HepG2 (cell line): ENCODE measurements around the gene NOB1. TPM values are rescaled to one million over a fixed set of nuclear protein-coding genes. Genes with fewer than 3 reads are reported as not detected.

ENCODE experiments used
- CENPBD1 ChIP-seq: sonication (generic); formaldehyde crosslinking; IDR thresholded peaks from 2 replicates; pipeline ENCODE4 v1.8.0; 2022; ENCODE audit warnings: missing genetic modification reagents, low read depth, mild to moderate bottlenecking, borderline replicate concordance
- FOXK2 ChIP-seq: fragments of 450-650 bp; IDR thresholded peaks from 2 replicates; pipeline ENCODE4 v1.6.1; 2016
- NFE2L2 ChIP-seq: fragments of 150-350 bp; IDR thresholded peaks from 2 replicates; pipeline ENCODE4 v1.6.1; 2014; ENCODE audit warnings: low read length
- SRY ChIP-seq: sonication (generic); formaldehyde crosslinking; IDR thresholded peaks from 2 replicates; pipeline ENCODE4 v1.8.0; 2022; ENCODE audit warnings: mild to moderate bottlenecking, missing genetic modification reagents
- TRAFD1 ChIP-seq: sonication (generic); formaldehyde crosslinking; IDR thresholded peaks from 2 replicates; pipeline ENCODE4 v1.5.1; 2020; ENCODE audit warnings: missing genetic modification reagents, mild to moderate bottlenecking, borderline replicate concordance
- ZNF468 ChIP-seq: sonication (generic); formaldehyde crosslinking; IDR thresholded peaks from 2 replicates; pipeline ENCODE4 v1.8.0; 2022; ENCODE audit warnings: mild to moderate bottlenecking, moderate library complexity, missing genetic modification reagents
- ZNF510 ChIP-seq: sonication (generic); formaldehyde crosslinking; IDR thresholded peaks from 2 replicates; pipeline ENCODE4 v1.4.0; 2020; ENCODE audit warnings: low read depth, mild to moderate bottlenecking, missing genetic modification reagents
- ZSCAN31 ChIP-seq: sonication (generic); formaldehyde crosslinking; IDR thresholded peaks from 2 replicates; pipeline ENCODE4 v1.5.0; 2020; ENCODE audit warnings: low read depth, mild to moderate bottlenecking, missing genetic modification reagents
- polyA plus RNA-seq, 8 experiments: library from polyadenylated mRNA; depleted of rRNA in 3 of 8; stranded (reverse) in 7 of 8; unstranded in 1 of 8; fragments of >200 nt; fragmentation: Illumina TruSeq in 4 of 8; extraction: Trizol in 4 of 8; gene quantifications; 2 replicates each; pipeline versions ENCODE4 v1.2.1 to v1.2.3, GENCODE V29; 2011 to 2016; ENCODE audit warnings: low read depth in 4 of 8, missing spikeins in 1 of 8, mixed read lengths in 1 of 8; ENCODE audit not compliant: insufficient read depth in 1 of 8
- total RNA-seq, 5 experiments: library from RNA; depleted of rRNA; stranded (reverse); fragments of >200 nt; fragmentation: Illumina TruSeq; extraction: Trizol; gene quantifications; 2 replicates each; pipeline ENCODE4 v1.2.3, GENCODE V29; 2016; ENCODE audit warnings: low read depth in 1 of 5
- TF ChIP-seq, protein P1 (sequence below): sonication (generic); formaldehyde crosslinking; IDR thresholded peaks from one replicate; pipeline ENCODE4 v1.5.1; 2020; ENCODE audit warnings: mild to moderate bottlenecking, missing genetic modification reagents; ENCODE audit errors: not compliant biosample characterization
- TF ChIP-seq, protein P2 (sequence below): sonication (generic); formaldehyde crosslinking; IDR thresholded peaks from 2 replicates; pipeline ENCODE4 v1.8.0; 2022; ENCODE audit warnings: mild to moderate bottlenecking, missing genetic modification reagents, moderate library complexity
- TF ChIP-seq, protein P3 (sequence below), 2 experiments: sonication (generic) in 1 of 2; formaldehyde crosslinking in 1 of 2; IDR thresholded peaks; 2 replicates each; pipeline versions ENCODE4 v1.4.0 to v1.6.1; 2016 to 2020; ENCODE audit warnings: borderline replicate concordance in 1 of 2, low read depth in 1 of 2, mild to moderate bottlenecking in 1 of 2, missing genetic modification reagents in 1 of 2

Gene NOB1
- total and polyA plus RNA-seq, 2 of the 13 experiments (the other 11 are each of a cell fraction or from before 2014, with no cell fraction given) = 47.1 to 162 TPM

DNA sequence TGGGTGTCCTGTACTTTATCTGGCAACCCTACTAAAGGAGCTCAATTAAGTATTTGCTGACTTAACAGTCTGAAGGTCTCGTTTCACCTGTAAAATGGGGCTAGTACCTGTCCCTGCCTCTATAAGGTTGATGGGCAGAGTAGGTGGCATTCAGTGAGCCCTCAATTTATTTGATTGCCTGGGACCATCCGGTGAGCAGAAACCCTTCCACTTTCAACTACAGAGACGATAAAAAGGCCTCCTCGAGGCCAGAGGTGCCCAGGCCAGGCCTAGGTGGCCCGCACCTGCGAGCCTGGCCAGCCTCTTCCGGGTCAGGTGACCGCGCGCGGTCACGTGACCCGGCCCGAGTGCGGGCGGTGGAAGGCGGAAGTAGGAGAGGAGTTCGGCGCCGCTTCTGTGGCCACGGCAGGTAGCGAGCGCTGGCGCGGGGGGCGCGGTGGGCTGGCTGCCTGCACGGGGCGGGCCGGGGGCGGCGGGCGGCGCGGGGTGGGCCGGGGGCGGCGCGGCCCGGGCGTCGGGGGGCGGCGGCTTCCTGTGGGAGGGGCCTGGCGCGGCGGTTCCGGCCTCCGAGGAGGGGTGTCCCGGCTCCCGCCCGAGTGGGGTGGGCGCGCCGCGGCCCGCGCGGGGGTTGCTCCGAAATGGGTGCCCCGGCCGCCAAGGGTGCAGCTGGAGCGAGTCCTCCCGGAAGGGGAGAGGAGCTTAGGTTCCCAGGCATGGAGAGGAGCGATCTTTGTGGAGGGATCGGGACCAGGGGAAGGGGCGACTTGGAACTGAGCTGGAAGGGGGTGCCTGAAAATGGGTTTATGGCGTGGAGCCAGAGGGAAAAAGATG lies 7.5 kb upstream of the NOB1 start, which contains the start of gene WWP2 (continued):
- TF ChIP-seq, protein P1, sequence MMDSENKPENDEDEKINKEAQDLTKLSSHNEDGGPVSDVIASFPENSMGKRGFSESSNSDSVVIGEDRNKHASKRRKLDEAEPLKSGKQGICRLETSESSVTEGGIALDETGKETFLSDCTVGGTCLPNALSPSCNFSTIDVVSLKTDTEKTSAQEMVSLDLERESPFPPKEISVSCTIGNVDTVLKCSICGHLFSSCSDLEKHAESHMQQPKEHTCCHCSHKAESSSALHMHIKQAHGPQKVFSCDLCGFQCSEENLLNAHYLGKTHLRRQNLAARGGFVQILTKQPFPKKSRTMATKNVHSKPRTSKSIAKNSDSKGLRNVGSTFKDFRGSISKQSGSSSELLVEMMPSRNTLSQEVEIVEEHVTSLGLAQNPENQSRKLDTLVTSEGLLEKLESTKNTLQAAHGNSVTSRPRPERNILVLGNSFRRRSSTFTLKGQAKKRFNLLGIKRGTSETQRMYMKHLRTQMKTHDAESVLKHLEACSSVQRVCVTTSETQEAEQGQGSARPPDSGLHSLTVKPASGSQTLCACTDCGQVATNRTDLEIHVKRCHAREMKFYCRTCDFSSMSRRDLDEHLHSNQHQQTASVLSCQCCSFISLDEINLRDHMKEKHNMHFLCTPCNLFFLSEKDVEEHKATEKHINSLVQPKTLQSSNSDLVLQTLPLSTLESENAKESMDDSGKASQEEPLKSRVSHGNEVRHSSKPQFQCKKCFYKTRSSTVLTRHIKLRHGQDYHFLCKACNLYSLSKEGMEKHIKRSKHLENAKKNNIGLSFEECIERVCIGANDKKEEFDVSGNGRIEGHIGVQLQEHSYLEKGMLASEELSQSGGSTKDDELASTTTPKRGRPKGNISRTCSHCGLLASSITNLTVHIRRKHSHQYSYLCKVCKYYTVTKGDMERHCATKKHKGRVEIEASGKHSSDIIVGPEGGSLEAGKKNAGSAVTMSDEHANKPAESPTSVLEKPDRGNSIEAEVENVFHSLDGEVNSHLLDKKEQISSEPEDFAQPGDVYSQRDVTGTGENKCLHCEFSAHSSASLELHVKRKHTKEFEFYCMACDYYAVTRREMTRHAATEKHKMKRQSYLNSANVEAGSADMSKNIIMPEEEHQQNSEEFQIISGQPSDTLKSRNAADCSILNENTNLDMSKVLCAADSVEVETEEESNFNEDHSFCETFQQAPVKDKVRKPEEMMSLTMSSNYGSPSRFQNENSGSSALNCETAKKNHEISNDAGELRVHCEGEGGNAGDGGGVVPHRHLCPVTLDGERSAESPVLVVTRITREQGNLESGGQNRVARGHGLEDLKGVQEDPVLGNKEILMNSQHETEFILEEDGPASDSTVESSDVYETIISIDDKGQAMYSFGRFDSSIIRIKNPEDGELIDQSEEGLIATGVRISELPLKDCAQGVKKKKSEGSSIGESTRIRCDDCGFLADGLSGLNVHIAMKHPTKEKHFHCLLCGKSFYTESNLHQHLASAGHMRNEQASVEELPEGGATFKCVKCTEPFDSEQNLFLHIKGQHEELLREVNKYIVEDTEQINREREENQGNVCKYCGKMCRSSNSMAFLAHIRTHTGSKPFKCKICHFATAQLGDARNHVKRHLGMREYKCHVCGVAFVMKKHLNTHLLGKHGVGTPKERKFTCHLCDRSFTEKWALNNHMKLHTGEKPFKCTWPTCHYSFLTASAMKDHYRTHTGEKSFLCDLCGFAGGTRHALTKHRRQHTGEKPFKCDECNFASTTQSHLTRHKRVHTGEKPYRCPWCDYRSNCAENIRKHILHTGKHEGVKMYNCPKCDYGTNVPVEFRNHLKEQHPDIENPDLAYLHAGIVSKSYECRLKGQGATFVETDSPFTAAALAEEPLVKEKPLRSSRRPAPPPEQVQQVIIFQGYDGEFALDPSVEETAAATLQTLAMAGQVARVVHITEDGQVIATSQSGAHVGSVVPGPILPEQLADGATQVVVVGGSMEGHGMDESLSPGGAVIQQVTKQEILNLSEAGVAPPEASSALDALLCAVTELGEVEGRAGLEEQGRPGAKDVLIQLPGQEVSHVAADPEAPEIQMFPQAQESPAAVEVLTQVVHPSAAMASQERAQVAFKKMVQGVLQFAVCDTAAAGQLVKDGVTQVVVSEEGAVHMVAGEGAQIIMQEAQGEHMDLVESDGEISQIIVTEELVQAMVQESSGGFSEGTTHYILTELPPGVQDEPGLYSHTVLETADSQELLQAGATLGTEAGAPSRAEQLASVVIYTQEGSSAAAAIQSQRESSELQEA (CRISPR knock-in tag) = no peak
- TF ChIP-seq TRAFD1 (no peak), CENPBD1 (CRISPR knock-in tag) (no peak), ZNF468 (no peak), ZSCAN31 (CRISPR knock-in tag) (peak; percentile 83), SRY (CRISPR knock-in tag) (peak; percentile 54), NFE2L2 (no peak), FOXK2 (no peak), ZNF510 (CRISPR knock-in tag) (no peak)
- TF ChIP-seq, protein P2, sequence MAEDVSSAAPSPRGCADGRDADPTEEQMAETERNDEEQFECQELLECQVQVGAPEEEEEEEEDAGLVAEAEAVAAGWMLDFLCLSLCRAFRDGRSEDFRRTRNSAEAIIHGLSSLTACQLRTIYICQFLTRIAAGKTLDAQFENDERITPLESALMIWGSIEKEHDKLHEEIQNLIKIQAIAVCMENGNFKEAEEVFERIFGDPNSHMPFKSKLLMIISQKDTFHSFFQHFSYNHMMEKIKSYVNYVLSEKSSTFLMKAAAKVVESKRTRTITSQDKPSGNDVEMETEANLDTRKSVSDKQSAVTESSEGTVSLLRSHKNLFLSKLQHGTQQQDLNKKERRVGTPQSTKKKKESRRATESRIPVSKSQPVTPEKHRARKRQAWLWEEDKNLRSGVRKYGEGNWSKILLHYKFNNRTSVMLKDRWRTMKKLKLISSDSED (CRISPR knock-in tag) = no peak
- TF ChIP-seq, protein P3, sequence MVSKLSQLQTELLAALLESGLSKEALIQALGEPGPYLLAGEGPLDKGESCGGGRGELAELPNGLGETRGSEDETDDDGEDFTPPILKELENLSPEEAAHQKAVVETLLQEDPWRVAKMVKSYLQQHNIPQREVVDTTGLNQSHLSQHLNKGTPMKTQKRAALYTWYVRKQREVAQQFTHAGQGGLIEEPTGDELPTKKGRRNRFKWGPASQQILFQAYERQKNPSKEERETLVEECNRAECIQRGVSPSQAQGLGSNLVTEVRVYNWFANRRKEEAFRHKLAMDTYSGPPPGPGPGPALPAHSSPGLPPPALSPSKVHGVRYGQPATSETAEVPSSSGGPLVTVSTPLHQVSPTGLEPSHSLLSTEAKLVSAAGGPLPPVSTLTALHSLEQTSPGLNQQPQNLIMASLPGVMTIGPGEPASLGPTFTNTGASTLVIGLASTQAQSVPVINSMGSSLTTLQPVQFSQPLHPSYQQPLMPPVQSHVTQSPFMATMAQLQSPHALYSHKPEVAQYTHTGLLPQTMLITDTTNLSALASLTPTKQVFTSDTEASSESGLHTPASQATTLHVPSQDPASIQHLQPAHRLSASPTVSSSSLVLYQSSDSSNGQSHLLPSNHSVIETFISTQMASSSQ (IDR thresholded peaks at IDR 0.05; ENCODE audit: low read depth) = no peak
- TF ChIP-seq, protein P3 (CRISPR knock-in tag; IDR thresholded peaks at IDR 0.05; ENCODE audit: borderline replicate concordance) = no peak; the same call in 1 of the 2 replicates
